ENCODE results near the gene ZNF581.
A peak's percentile ranks its signal among the peaks of the same experiment; 100 is the strongest.

The ZNF581 gene

GRCh38 chr19:55648585-55649267 is 5.3 kb downstream of the ZNF581 start:
- DNase-seq (ENCODE audit: low spot score) = no peak

GRCh38 chr19:55649268-55650125 is 6.0 kb downstream of the ZNF581 start:
- no peak for DNase-seq (ENCODE audit: low spot score)

- DNase-seq (ENCODE audit: low spot score) = no peak
Measured at GRCh38 chr19:55650126-55650557, 6.7 kb downstream of the ZNF581 start.

GRCh38 chr19:55650602-55651230 is 7.3 kb downstream of the ZNF581 start:
- DNase-seq (ENCODE audit: low spot score) = no peak

- no peak for DNase-seq (ENCODE audit: low spot score)
Measured at GRCh38 chr19:55651236-55651635, 7.8 kb downstream of the ZNF581 start.

- DNase-seq (ENCODE audit: low spot score) = no peak
Measured at GRCh38 chr19:55652311-55653128, 9.1 kb downstream of the ZNF581 start.

GRCh38 chr19:55653651-55654322 is 10.3 kb downstream of the ZNF581 start:
- DNase-seq (ENCODE audit: low spot score) = peak; percentile 99

GRCh38 chr19:55654323-55654867 is 10.9 kb downstream of the ZNF581 start:
- DNase-seq (ENCODE audit: low spot score) = peak; percentile 94

GRCh38 chr19:55654868-55655647 is 11.6 kb downstream of the ZNF581 start, which contains the start of gene U2AF2:
TSS of gene U2AF2 (plus strand) at chr19:55655035. CDS start at chr19:55655105, 70 bp downstream.
- DNase-seq (ENCODE audit: low spot score) = peak; percentile 94

GRCh38 chr19:55655648-55656040 is 12.2 kb downstream of the ZNF581 start:
- no peak for DNase-seq (ENCODE audit: low spot score)

- DNase-seq (ENCODE audit: low spot score) = no peak
Measured at GRCh38 chr19:55656552-55656951, 13.1 kb downstream of the ZNF581 start.

- DNase-seq (ENCODE audit: low spot score) = no peak
Measured at GRCh38 chr19:55656988-55657747, 13.7 kb downstream of the ZNF581 start.

GRCh38 chr19:55658846-55659459 is 15.5 kb downstream of the ZNF581 start:
- no peak for DNase-seq (ENCODE audit: low spot score)

- no peak for DNase-seq (ENCODE audit: low spot score)
Measured at GRCh38 chr19:55659822-55660221, 16.4 kb downstream of the ZNF581 start.

- no peak for DNase-seq (ENCODE audit: low spot score)
Measured at GRCh38 chr19:55660404-55660803, 17.0 kb downstream of the ZNF581 start.

GRCh38 chr19:55660991-55661390 is 17.5 kb downstream of the ZNF581 start:
- no peak for DNase-seq (ENCODE audit: low spot score)

- no peak for DNase-seq (ENCODE audit: low spot score)
Measured at GRCh38 chr19:55661826-55662225, 18.4 kb downstream of the ZNF581 start.

- no peak for DNase-seq (ENCODE audit: low spot score)
Measured at GRCh38 chr19:55663846-55664536, 20.5 kb downstream of the ZNF581 start.
